ENCODE measurements around the gene BCO2. TPM values are rescaled to one million over a fixed set of nuclear protein-coding genes. Genes with fewer than 3 reads are reported as not detected.

The BCO2 gene
- total and polyA plus RNA-seq, 10 of the 15 experiments (the other 5 are each of a cell fraction or from before 2014, with no cell fraction given), result 0.29 to 1.0 (median 0.57) TPM

DNA sequence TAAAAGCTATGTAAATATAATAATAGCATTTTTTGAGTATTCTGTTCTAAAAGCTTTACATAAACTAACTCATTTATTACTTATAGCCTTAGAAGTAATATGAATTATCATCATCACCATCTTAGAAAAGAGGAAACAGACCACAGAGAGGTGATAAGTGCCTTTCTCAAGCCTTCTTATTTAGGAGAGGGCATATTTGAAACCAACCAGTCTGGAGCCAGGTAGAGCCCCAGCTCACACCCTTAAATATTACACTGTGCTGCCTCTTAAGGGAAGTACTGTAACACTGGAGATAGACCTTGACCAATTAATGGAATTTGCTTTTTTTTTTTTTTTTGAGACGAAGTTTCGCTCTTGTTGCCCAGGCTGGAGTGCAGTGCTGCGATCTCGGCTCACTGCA, 2.3 kb downstream of the BCO2 start:
- Histone ChIP-seq H3K4me2 (ENCODE audit: control insufficient read depth, insufficient read depth) (no peak overlapping the region), H2AFZ (ENCODE audit: control insufficient read depth, low read depth, low read length) (no peak overlapping the region), H3K9ac (ENCODE audit: control insufficient read depth, insufficient read depth, low read length) (no peak overlapping the region), H3K9me3 (replicated peaks; ENCODE audit: control insufficient read depth, insufficient read depth, low read length) (no peaks in the 10 kb centered on the region), H3K4me3 (no peak overlapping the region), H3K27ac (ENCODE audit: control insufficient read depth, insufficient read depth) (no peak overlapping the region), H3K36me3 (ENCODE audit: control insufficient read depth in 2 of 2, insufficient read depth in 2 of 2, low read length in 1 of 2) (no peaks in the 10 kb centered on the region), H4K20me1 (ENCODE audit: control insufficient read depth, insufficient read depth) (no peaks in the 10 kb centered on the region), H3K27me3 (replicated peaks in 1 of 2; ENCODE audit: control insufficient read depth in 2 of 2, insufficient read depth in 2 of 2, low read length in 1 of 2) (no peaks in the 10 kb centered on the region), H3K79me2 (ENCODE audit: control insufficient read depth, insufficient read depth, low read length) (no peaks in the 10 kb centered on the region), H3K4me1 (ENCODE audit: control insufficient read depth, insufficient read depth, low read length) (peaks cover 8% of the 10 kb centered on the region)
- FAIRE-seq (no peak), DNase-seq (ENCODE audit: low read depth, low spot score) (no peak), ATAC-seq (0 out of 3 replicates have a peak, but pooled peaks have one; percentile 18)
- ChIA-PET RAD21 (ENCODE audit: unreplicated experiment) (no interaction called here), POLR2A (no interaction called here), SMC1A (ENCODE audit: uncharacterized antibody, unreplicated experiment) (interaction anchor here (1.3 to 1.5 kb wide), 2 partner anchors 57 to 246 kb away, joined by 3 read pairs; no protein-coding TSS in a partner anchor), CTCF (interaction anchor here (0.6 to 3.2 kb wide), 6 partner anchors 17 to 922 kb away, joined by 3 to 24 read pairs (median 3); no protein-coding TSS in a partner anchor)
- in situ Hi-C loops (cut with MboI), result no loop called here
- intact Hi-C loops (cut with micrococcal nuclease; ENCODE audit: unreplicated experiment), result loop anchor here (5.0 to 10.0 kb wide), 3 partner anchors 65 to 243 kb away; partner anchors contain the start of gene DIXDC1
- no TSS peak for BruUV-seq (replicated peaks)
- TF ChIP-seq STAT1 (conservative IDR thresholded peaks at IDR 0.05) (no peak), SRF (IDR thresholded peaks at IDR 0.05; ENCODE audit: low read depth in 2 of 2, low read length in 2 of 2) (no peak), POU2F2 (IDR thresholded peaks at IDR 0.05; ENCODE audit: borderline replicate concordance, low read depth, low read length) (no peak), EP300 (IDR thresholded peaks at IDR 0.05; ENCODE audit: borderline replicate concordance in 1 of 2, control insufficient read depth in 1 of 2, low read depth in 2 of 2, low read length in 2 of 2) (no peak)
- TF ChIP-seq, protein P1, sequence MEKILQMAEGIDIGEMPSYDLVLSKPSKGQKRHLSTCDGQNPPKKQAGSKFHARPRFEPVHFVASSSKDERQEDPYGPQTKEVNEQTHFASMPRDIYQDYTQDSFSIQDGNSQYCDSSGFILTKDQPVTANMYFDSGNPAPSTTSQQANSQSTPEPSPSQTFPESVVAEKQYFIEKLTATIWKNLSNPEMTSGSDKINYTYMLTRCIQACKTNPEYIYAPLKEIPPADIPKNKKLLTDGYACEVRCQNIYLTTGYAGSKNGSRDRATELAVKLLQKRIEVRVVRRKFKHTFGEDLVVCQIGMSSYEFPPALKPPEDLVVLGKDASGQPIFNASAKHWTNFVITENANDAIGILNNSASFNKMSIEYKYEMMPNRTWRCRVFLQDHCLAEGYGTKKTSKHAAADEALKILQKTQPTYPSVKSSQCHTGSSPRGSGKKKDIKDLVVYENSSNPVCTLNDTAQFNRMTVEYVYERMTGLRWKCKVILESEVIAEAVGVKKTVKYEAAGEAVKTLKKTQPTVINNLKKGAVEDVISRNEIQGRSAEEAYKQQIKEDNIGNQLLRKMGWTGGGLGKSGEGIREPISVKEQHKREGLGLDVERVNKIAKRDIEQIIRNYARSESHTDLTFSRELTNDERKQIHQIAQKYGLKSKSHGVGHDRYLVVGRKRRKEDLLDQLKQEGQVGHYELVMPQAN (conservative IDR thresholded peaks at IDR 0.05), result no peak
- TF ChIP-seq, protein P2, sequence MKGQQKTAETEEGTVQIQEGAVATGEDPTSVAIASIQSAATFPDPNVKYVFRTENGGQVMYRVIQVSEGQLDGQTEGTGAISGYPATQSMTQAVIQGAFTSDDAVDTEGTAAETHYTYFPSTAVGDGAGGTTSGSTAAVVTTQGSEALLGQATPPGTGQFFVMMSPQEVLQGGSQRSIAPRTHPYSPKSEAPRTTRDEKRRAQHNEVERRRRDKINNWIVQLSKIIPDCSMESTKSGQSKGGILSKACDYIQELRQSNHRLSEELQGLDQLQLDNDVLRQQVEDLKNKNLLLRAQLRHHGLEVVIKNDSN (IDR thresholded peaks at IDR 0.05; ENCODE audit: borderline replicate concordance, extremely low read length, insufficient read depth, low read depth, low read length), result no peak
- WGBS (ENCODE audit: insufficient coverage, insufficient replicate concordance, low lambda C conversion rate, missing lambda C conversion rate), result no CpG with 5 or more reads among the region's 4 CpGs

Data from GM12878 (cell line).